Endothelial cell of umbilical vein (primary cell): ENCODE measurements around the gene ATP6V1B1.

Experiments used
- EZH2 ChIP-seq: IDR thresholded peaks from 2 replicates; pipeline ENCODE4 v1.6.1; 2012; ENCODE audit warnings: borderline replicate concordance, low read depth, mild to moderate bottlenecking, moderate library complexity, low read length, inconsistent platforms; ENCODE audit not compliant: severe bottlenecking
- POLR2A ChIP-seq: IDR thresholded peaks from 2 replicates; pipeline ENCODE4 v1.6.1; 2012; ENCODE audit warnings: low read depth, mild to moderate bottlenecking, control low read depth, low read length
- TF ChIP-seq, protein P1 (sequence below), 2 donors: IDR thresholded peaks; 1 replicate in 1 of 2; 2 replicates in 1 of 2; pipeline ENCODE4 v1.5.1; 2011; ENCODE audit warnings: low read length in 2 of 2, mild to moderate bottlenecking in 2 of 2, moderate library complexity in 2 of 2, control low read depth in 1 of 2, inconsistent platforms in 1 of 2, low read depth in 1 of 2; ENCODE audit not compliant: insufficient read depth in 1 of 2; ENCODE audit errors: extremely low read depth in 1 of 2

DNA sequence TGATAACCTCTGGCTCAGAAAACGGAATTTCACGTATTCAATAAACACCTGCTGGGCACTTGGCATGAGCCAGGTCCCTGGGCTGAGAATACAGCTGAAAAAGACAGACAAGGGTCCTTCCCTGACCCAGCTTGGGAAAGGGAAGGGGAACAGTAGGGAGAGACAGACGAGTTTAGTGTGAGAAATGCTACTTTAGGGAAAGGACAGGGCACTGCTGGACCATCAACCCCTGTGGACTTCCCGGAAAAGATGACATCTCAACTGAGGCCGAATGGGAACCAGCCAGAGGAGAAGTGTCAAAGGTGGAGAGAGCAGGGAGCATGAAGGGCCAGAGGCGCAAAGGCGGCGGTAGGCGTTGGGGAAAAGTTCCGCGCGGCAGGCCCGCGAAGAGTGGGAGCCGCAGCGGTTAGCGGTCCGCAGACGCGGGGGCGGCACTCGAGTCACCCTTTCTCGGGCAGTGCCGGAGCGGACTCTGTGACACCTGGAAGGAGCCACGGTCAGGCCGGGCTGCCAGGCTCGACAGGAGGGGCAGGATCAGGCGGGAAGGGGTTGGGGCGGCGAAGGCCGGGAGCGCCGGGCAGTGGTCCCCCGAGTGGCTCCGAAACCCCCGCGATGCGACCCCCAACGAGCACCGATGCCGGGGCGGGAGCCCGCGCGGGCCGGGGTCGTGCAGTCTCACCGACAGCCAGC lies 58.5 kb downstream of the ATP6V1B1 start:
- TF ChIP-seq POLR2A, result no peak
- no peak for TF ChIP-seq EZH2
- TF ChIP-seq, protein P1, sequence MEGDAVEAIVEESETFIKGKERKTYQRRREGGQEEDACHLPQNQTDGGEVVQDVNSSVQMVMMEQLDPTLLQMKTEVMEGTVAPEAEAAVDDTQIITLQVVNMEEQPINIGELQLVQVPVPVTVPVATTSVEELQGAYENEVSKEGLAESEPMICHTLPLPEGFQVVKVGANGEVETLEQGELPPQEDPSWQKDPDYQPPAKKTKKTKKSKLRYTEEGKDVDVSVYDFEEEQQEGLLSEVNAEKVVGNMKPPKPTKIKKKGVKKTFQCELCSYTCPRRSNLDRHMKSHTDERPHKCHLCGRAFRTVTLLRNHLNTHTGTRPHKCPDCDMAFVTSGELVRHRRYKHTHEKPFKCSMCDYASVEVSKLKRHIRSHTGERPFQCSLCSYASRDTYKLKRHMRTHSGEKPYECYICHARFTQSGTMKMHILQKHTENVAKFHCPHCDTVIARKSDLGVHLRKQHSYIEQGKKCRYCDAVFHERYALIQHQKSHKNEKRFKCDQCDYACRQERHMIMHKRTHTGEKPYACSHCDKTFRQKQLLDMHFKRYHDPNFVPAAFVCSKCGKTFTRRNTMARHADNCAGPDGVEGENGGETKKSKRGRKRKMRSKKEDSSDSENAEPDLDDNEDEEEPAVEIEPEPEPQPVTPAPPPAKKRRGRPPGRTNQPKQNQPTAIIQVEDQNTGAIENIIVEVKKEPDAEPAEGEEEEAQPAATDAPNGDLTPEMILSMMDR (IDR thresholded peaks at IDR 0.05; ENCODE audit: extremely low read depth in 1 of 2, insufficient read depth in 1 of 2, low read depth in 1 of 2, low read length in 2 of 2), result no peak
